Skin of body (tissue), 2 donors: ENCODE measurements around the gene STPG3. TPM values are rescaled to one million over a fixed set of nuclear protein-coding genes. Genes with fewer than 3 reads are reported as not detected.
A peak's percentile ranks its signal among the peaks of the same experiment; 100 is the strongest.

Source experiments
- DNase-seq: peaks from one replicate; lab custom pipeline; 2025; lab: John Stamatoyannopoulos, UW
- total RNA-seq: library from RNA; depleted of rRNA; stranded (reverse); fragments of >200 nt; gene quantifications from one replicate; pipeline ENCODE4 v1.2.3, GENCODE V29; 2014

STPG3 gene
- total RNA-seq, result not detected

- no peak for DNase-seq
Measured at GRCh38 chr9:137251194-137251461, at the start of gene STPG3. TSS of gene STPG3 (plus strand) at chr9:137251286. CDS start at chr9:137251287, 1 bp downstream.

- DNase-seq, result no peak
Measured at GRCh38 chr9:137202966-137203365, 48.1 kb upstream of the STPG3 start.

GRCh38 chr9:137204731-137205125 lies 46.4 kb upstream of the STPG3 start:
- no peak for DNase-seq

GRCh38 chr9:137205126-137206069 lies 45.7 kb upstream of the STPG3 start, which contains the start of the genes NDOR1 and TMEM203:
TSS of gene NDOR1 (plus strand) at chr9:137205700. CDS start at chr9:137205778, 78 bp downstream.
TSS of gene TMEM203 (minus strand) at chr9:137205648. CDS start at chr9:137205414, 234 bp downstream.
- peak; percentile 53 for DNase-seq

- no peak for DNase-seq
Measured at GRCh38 chr9:137206602-137207001, 44.5 kb upstream of the STPG3 start.

GRCh38 chr9:137211532-137211931 lies 39.6 kb upstream of the STPG3 start:
- DNase-seq, result no peak

GRCh38 chr9:137212520-137212919 lies 38.6 kb upstream of the STPG3 start:
- DNase-seq, result no peak

GRCh38 chr9:137213160-137214060 lies 37.7 kb upstream of the STPG3 start:
- DNase-seq, result no peak

- no peak for DNase-seq
Measured at GRCh38 chr9:137214620-137215019, 36.5 kb upstream of the STPG3 start.

GRCh38 chr9:137215196-137215986 lies 35.7 kb upstream of the STPG3 start:
- no peak for DNase-seq

GRCh38 chr9:137216188-137216965 lies 34.7 kb upstream of the STPG3 start:
- DNase-seq, result no peak

GRCh38 chr9:137217276-137218211 lies 33.5 kb upstream of the STPG3 start:
- DNase-seq, result no peak

- DNase-seq, result no peak
Measured at GRCh38 chr9:137218212-137218753, 32.8 kb upstream of the STPG3 start.

- no peak for DNase-seq
Measured at GRCh38 chr9:137218754-137219271, 32.3 kb upstream of the STPG3 start.

- DNase-seq, result no peak
Measured at GRCh38 chr9:137219757-137220316, 31.2 kb upstream of the STPG3 start.

- DNase-seq, result no peak
Measured at GRCh38 chr9:137220317-137221094, 30.6 kb upstream of the STPG3 start.

GRCh38 chr9:137221095-137221505 lies 30.0 kb upstream of the STPG3 start:
- DNase-seq, result no peak
